Esophagus muscularis mucosa (tissue), 4 donors: ENCODE data around the gene ODF4.

Experiments
- CTCF ChIP-seq, 3 experiments: fragments of 200-600 bp in 2 of 3; fragments of 450-650 bp in 1 of 3; sonication (generic) in 2 of 3; IDR thresholded peaks; one replicate each; pipeline ENCODE4 v1.5.1; 2017 to 2019; ENCODE audit warnings: antibody characterized with exemption in 3 of 3, mild to moderate bottlenecking in 2 of 3, moderate library complexity in 1 of 3
- EP300 ChIP-seq: sonication (generic); formaldehyde crosslinking; IDR thresholded peaks from one replicate; pipeline ENCODE4 v1.6.1; 2017; ENCODE audit warnings: antibody characterized with exemption
- POLR2A ChIP-seq: fragments of 450-650 bp; IDR thresholded peaks from one replicate; pipeline ENCODE4 v1.6.1; 2017; ENCODE audit warnings: antibody characterized with exemption, moderate library complexity, mild to moderate bottlenecking, low read depth
- POLR2AphosphoS5 ChIP-seq, 2 donors: sonication (generic); formaldehyde crosslinking; IDR thresholded peaks; one replicate each; pipeline ENCODE4 v1.6.1; 2017; ENCODE audit warnings: antibody characterized with exemption in 2 of 2

GRCh38 chr17:8369944-8370343 is 30.3 kb downstream of the ODF4 start:
- TF ChIP-seq CTCF (IDR thresholded peaks at IDR 0.05) (no peak), POLR2A (no peak), POLR2AphosphoS5 (IDR thresholded peaks at IDR 0.05) (no peak), EP300 (no peak)
